HG03196 (cell line): ENCODE measurements around the gene SZT2.
"Not testable (repeated sequence)": the region's sequence is repeated elsewhere in the genome, so short reads cannot be mapped to it uniquely, and the experiment has no call there.

Source experiments
- ATAC-seq: cut with Tn5 transposase; IDR thresholded peaks from one replicate; pipeline ENCODE4 v1.9.1; 2021; ENCODE audit not compliant: unreplicated experiment

SZT2 gene

GRCh38 chr1:43484367-43484766, 94.7 kb downstream of the SZT2 start:
- ATAC-seq = no peak

DNA sequence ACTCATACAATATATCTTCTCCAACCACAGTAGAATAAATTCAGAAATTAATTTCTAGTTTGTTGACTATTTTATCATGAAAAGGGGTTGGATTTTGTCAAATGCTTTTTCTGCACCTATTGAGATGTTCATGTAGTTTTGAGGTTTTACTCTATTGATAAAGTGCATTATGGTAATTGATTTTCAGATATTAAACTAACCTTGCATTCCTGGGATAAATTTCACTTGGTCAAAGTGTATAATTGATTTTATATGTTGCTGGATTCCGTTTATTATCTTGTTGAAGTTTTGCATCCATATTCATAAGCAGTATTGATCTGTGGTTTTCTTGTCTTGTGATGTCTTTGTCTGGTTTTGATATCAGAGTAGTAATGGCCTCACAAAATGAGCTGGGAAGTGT, 98.5 kb downstream of the SZT2 start:
- no peak for ATAC-seq

- ATAC-seq = no peak
Measured at GRCh38 chr1:43491061-43491460, 101.4 kb downstream of the SZT2 start.

DNA sequence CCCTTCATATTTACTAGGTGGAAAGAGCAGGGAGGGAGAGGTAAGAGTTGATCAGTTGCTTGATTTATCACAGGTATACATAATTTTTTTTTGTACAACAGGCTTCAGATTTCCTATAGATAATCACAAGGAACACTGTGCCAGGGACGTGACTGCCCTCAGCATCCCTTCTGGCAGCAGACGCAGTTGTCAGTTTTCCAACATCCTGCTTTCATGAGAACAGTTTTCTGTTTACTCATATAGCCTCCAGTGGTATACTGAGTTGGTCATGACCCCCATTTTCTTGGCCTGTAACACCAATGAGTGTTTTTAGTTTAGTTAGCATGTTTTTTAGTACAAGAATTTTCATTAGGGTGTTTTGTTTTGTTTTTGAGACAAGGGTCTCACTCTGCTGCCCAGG, 103.1 kb downstream of the SZT2 start:
- ATAC-seq = no peak

DNA sequence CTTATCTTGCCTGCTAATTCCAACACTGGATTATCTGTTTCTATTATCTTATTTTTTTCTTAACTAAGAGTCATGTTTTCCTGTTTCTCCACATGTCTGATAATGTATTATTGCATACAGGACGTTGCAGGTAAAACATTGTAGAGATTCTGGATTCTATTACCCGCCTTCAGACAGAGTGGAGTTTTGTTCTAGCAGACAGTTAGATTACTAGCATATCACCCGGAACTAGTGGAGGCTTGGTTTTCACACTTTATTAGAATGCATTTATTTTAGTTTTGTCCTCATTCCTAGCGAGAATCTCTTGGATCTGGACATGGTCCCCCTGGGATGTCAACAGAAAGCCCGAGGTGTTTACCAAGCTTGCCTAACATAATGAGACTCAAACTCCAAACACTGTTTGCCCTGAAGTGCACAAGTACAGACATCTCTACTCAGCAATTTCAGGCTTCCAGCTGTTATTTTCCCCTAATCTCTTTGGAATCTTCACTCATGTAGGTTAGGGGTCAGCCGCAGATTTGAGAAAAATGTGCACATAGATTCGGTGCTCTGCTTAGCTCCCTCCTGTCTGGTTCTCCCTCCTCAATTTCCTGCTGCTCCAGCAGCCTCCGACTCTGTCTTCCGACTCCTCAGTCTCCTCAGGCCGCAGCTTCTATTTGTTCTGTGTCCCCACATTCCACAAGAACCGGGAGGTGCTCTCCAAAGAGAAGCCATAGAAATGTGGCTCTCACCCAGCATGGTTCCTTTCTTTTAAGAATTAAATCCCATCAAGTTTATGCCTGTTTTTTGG, 104.2 kb downstream of the SZT2 start:
- ATAC-seq = no peak

- ATAC-seq = no peak
Measured at GRCh38 chr1:43495204-43495603, 105.5 kb downstream of the SZT2 start.

DNA sequence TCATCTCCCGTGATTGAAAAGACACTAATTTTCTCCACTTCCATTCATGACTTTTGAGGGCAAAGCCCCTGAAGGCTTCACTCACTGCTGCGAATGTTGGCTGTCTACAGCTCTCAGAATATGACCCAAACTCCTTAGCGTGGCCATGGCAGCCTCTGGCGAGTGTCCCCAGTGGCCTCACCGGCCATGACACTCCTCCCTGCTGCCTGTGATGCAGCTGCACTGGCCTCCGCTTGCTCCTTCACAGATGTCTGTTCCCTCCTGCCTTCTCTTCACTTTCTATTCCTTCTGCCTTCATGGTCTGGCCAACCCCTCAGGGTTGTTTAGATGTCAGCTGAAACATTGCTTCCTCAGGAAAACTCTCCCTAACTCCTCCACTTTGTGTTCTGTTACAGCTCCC, 110.2 kb downstream of the SZT2 start:
- ATAC-seq = no peak

- ATAC-seq = not testable (repeated sequence)
Measured at GRCh38 chr1:43501806-43502205, 112.1 kb downstream of the SZT2 start.

DNA sequence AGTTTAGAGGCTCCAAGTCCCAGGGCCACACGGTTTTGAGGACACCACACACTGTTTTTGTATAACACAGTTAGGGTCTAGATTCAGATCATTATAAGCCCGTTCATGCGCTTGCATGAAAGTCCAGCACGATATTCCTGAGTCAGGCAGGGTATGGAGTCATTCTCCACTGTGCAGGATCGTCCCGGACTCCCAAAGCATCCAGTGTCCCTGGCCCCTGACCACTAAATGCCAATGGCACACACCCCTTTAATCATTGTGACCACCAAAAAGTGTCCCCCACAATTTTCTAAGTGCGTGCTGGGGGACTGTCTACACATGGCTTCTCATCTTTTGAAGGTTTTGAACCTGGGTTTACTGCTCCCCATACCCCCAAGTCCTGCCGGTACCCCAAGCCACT, 113.8 kb downstream of the SZT2 start:
- ATAC-seq = no peak
